OCI-LY1 (cell line): ENCODE measurements around the gene ERRFI1.

Experiments used
- H2AFZ ChIP-seq: fragments of 200-600 bp; sonication (generic), shearing (Covaris generic); 2 replicates; pipeline ENCODE4 v1.6.0; 2014; ENCODE audit warnings: antibody characterized with exemption, mild to moderate bottlenecking, low read length
- H3F3A ChIP-seq: fragments of 200-600 bp; sonication (generic), shearing (Covaris generic); 2 replicates; pipeline ENCODE4 v1.6.0; 2014; ENCODE audit warnings: mild to moderate bottlenecking, antibody characterized with exemption, low read length, moderate library complexity; ENCODE audit not compliant: insufficient read depth
- H3K27ac ChIP-seq: fragments of 200-600 bp; sonication (generic); 2 replicates; pipeline ENCODE4 v1.5.1; 2014; ENCODE audit warnings: low read length, mixed run types, mild to moderate bottlenecking, low read depth; ENCODE audit not compliant: poor library complexity, severe bottlenecking
- H3K27me3 ChIP-seq: fragments of 200-600 bp; sonication (generic); 2 replicates; pipeline ENCODE4 v1.6.0; 2014; ENCODE audit warnings: antibody characterized with exemption, mild to moderate bottlenecking, low read length, moderate library complexity; ENCODE audit not compliant: insufficient read depth
- H3K36me3 ChIP-seq: fragments of 200-600 bp; sonication (generic); 2 replicates; pipeline ENCODE4 v1.6.1; 2014; ENCODE audit warnings: mild to moderate bottlenecking, antibody characterized with exemption, low read length, moderate library complexity, mixed read lengths; ENCODE audit not compliant: insufficient read depth
- H3K4me1 ChIP-seq: fragments of 200-600 bp; sonication (generic); 2 replicates; pipeline ENCODE4 v1.5.1; 2014; ENCODE audit warnings: mild to moderate bottlenecking, low read length, moderate library complexity; ENCODE audit not compliant: insufficient read depth, severe bottlenecking
- H3K4me2 ChIP-seq: fragments of 200-600 bp; sonication (generic), shearing (Covaris generic); 2 replicates; pipeline ENCODE4 v1.6.1; 2014; ENCODE audit warnings: low read length
- H3K4me3 ChIP-seq: fragments of 200-600 bp; sonication (generic); 2 replicates; pipeline ENCODE4 v1.5.1; 2014; ENCODE audit warnings: low read length, low read depth, mild to moderate bottlenecking, mixed read lengths; ENCODE audit not compliant: poor library complexity, severe bottlenecking
- H3K79me2 ChIP-seq: fragments of 200-600 bp; shearing (Covaris generic); 2 replicates; pipeline ENCODE4 v1.6.1; 2016; ENCODE audit warnings: mixed run types, low read length, mixed read lengths; ENCODE audit not compliant: insufficient read depth
- H3K9ac ChIP-seq: fragments of 200-600 bp; sonication (generic), shearing (Covaris generic); 2 replicates; pipeline ENCODE4 v1.6.1; 2014; ENCODE audit warnings: mild to moderate bottlenecking, low read length, mixed read lengths
- H3K9me2 ChIP-seq: fragments of 200-600 bp; sonication (generic), shearing (Covaris generic); 2 replicates; pipeline ENCODE4 v1.6.1; 2014; ENCODE audit warnings: low read depth, mild to moderate bottlenecking, low read length, mixed read lengths
- H3K9me3 ChIP-seq: fragments of 200-600 bp; shearing (Covaris generic); 2 replicates; pipeline ENCODE4 v1.6.1; 2014; ENCODE audit warnings: low read length, mixed read lengths
- H4K20me1 ChIP-seq: fragments of 200-600 bp; sonication (generic), shearing (Covaris generic); 2 replicates; pipeline ENCODE4 v1.6.0; 2016; ENCODE audit warnings: mild to moderate bottlenecking, low read length; ENCODE audit not compliant: insufficient read depth
- EZH2 ChIP-seq: fragments of 200-600 bp; sonication (generic), shearing (Covaris generic); IDR thresholded peaks from 2 replicates; pipeline ENCODE4 v1.8.0; 2017; ENCODE audit warnings: borderline replicate concordance, mixed run types, mild to moderate bottlenecking, antibody characterized with exemption, low read length, moderate library complexity, mixed read lengths
- TF ChIP-seq, protein P1 (sequence below): fragments of 200-600 bp; sonication (generic), shearing (Covaris generic); IDR thresholded peaks from 2 replicates; pipeline ENCODE4 v1.5.1; 2017; ENCODE audit warnings: mild to moderate bottlenecking, antibody characterized with exemption, low read length, moderate library complexity, mixed read lengths

The ERRFI1 gene

DNA sequence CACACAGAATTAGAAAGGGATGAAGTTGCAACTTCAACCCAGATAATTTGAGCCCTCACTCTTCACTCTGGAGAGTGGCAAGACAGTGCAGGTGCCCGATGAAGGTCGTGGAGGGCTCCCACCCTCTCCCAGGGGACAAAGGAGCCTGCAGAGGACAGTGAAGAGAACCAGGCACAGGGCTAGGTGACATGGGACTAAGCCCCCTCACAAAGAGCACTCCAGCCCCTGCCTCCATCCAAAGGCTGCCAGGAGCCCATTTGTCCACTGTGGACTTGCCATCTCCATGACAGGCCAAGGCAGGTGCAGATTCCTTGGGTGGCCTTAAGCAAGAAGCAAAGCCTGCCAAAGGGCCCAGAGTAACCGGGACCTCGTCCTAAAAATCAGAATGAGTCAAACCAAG is 15.1 kb downstream of the ERRFI1 start:
- Histone ChIP-seq H3K4me2 (no peak overlapping the region), H3K4me3 (no peak overlapping the region), H3K9ac (no peak overlapping the region), H3K27ac (no peak overlapping the region), H4K20me1 (no peaks in the 10 kb centered on the region), H3K9me2 (no peaks in the 10 kb centered on the region), H2AFZ (no peak overlapping the region), H3K27me3 (no peaks in the 10 kb centered on the region), H3K79me2 (no peaks in the 10 kb centered on the region), H3K4me1 (no peaks in the 10 kb centered on the region), H3K36me3 (no peaks in the 10 kb centered on the region), H3K9me3 (no peaks in the 10 kb centered on the region), H3F3A (no peaks in the 10 kb centered on the region)
- no peak for TF ChIP-seq EZH2
- TF ChIP-seq, protein P1, sequence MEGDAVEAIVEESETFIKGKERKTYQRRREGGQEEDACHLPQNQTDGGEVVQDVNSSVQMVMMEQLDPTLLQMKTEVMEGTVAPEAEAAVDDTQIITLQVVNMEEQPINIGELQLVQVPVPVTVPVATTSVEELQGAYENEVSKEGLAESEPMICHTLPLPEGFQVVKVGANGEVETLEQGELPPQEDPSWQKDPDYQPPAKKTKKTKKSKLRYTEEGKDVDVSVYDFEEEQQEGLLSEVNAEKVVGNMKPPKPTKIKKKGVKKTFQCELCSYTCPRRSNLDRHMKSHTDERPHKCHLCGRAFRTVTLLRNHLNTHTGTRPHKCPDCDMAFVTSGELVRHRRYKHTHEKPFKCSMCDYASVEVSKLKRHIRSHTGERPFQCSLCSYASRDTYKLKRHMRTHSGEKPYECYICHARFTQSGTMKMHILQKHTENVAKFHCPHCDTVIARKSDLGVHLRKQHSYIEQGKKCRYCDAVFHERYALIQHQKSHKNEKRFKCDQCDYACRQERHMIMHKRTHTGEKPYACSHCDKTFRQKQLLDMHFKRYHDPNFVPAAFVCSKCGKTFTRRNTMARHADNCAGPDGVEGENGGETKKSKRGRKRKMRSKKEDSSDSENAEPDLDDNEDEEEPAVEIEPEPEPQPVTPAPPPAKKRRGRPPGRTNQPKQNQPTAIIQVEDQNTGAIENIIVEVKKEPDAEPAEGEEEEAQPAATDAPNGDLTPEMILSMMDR, result no peak

DNA sequence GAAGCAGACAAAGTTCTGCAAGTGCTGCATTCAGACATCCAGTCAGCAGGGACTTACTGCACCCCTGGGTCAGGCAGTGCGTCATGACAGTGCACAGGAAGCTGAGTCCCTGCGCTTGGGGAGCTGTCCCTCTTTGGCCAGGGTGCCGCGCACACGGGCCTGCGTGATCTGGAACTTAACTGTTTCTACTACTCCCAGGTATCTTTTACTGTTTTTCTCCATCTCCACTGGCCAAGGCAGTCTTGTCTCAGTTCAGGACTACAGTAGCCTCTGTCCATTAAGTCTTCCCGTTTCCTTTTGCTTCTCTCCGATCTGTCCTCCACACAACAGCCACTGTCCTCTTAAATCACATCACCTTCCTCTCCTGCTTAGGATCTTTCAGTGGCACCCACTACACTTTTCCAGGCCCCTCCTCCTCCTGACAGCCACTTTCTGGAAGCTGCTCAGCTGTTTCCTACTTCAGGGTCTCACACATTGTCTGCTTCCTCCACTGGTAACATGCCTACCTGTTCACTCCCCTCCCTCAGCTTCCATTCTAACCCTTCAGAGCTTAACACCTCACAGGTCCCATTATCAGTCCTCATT is 15.9 kb downstream of the ERRFI1 start:
- Histone ChIP-seq H3K4me3 (no peak overlapping the region), H3K36me3 (no peaks in the 10 kb centered on the region), H3K27me3 (no peaks in the 10 kb centered on the region), H2AFZ (no peak overlapping the region), H4K20me1 (no peaks in the 10 kb centered on the region), H3K27ac (no peak overlapping the region), H3K79me2 (no peaks in the 10 kb centered on the region), H3F3A (no peaks in the 10 kb centered on the region), H3K9me2 (no peaks in the 10 kb centered on the region), H3K9me3 (no peaks in the 10 kb centered on the region), H3K9ac (no peak overlapping the region), H3K4me2 (no peak overlapping the region), H3K4me1 (no peaks in the 10 kb centered on the region)
- TF ChIP-seq, protein P1, result no peak
- TF ChIP-seq EZH2, result no peak

DNA sequence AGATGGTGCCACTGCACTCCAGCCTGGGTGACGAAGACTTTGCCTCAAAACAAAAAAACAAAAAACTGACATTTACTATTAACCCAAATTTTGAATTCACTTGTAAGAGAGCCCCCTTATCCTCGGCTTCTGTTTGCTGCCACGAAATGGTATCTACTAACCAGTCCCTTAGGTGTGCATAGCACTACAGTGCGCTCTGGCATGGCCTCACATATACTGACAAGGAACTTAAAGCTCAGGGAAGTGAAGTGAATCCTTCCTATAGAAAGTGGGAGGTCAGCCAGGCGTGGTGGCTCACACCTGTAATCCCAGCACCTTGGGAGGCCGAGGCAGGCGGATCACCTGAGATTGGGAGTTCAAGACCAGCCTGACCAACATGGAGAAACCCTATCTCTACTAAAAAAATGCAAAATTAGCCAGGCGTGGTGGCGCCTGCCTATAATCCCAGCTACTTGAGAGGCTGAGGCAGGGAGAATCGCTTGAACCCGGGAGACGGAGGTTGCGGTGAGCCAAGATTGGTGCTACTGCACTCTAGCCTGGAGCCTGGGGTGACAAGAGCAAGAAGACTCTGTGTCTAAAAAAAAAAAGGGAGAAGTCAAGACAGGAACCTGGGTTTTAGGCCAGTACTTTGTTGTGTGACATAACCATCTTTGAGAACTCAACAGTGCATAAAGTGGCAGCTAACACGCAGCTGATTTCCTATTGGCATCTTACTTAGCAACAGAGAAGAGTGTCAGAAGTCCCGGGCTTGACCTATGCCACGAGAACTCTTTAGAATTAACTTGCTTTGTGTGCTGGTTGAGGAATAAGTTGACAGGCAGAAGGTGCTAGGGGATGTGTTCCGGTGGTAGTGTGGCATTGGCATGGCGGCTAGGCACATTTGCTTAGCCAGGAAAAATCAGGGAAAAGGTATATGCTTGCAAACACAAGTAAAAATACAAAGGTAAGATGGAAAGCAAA is 16.8 kb downstream of the ERRFI1 start:
- Histone ChIP-seq H3F3A (no peaks in the 10 kb centered on the region), H2AFZ (no peak overlapping the region), H3K9me2 (no peaks in the 10 kb centered on the region), H3K4me1 (no peaks in the 10 kb centered on the region), H3K27me3 (no peaks in the 10 kb centered on the region), H3K4me3 (no peak overlapping the region), H3K9me3 (no peaks in the 10 kb centered on the region), H4K20me1 (no peaks in the 10 kb centered on the region), H3K36me3 (no peaks in the 10 kb centered on the region), H3K4me2 (no peak overlapping the region), H3K79me2 (no peaks in the 10 kb centered on the region), H3K27ac (no peak overlapping the region), H3K9ac (no peak overlapping the region)
- TF ChIP-seq, protein P1, result no peak
- no peak for TF ChIP-seq EZH2
